NCI-H226 (cell line): ENCODE data around the gene AP3D1.
"Not testable (repeated sequence)": the region's sequence is repeated elsewhere in the genome, so short reads cannot be mapped to it uniquely, and the experiment has no call there.

Experiments used
- DNase-seq: peaks from one replicate; pipeline ENCODE4 v3.0.0-alpha.2; 2015

AP3D1 gene

GRCh38 chr19:2149980-2150793 lies 1.2 kb downstream of the AP3D1 start:
- no peak for DNase-seq

- no peak for DNase-seq
Measured at GRCh38 chr19:2148482-2149135, 2.8 kb downstream of the AP3D1 start.

- no peak for DNase-seq
Measured at GRCh38 chr19:2145831-2146241, 5.5 kb downstream of the AP3D1 start.

GRCh38 chr19:2144190-2144589 lies 7.2 kb downstream of the AP3D1 start:
- DNase-seq: no peak

GRCh38 chr19:2142173-2142829 lies 9.1 kb downstream of the AP3D1 start:
- no peak for DNase-seq

GRCh38 chr19:2140138-2140569 lies 11.2 kb downstream of the AP3D1 start:
- no peak for DNase-seq

- DNase-seq: no peak
Measured at GRCh38 chr19:2139385-2140137, 11.8 kb downstream of the AP3D1 start.

- DNase-seq: no peak
Measured at GRCh38 chr19:2138061-2138728, 13.2 kb downstream of the AP3D1 start.

- no peak for DNase-seq
Measured at GRCh38 chr19:2136796-2137195, 14.6 kb downstream of the AP3D1 start.

- DNase-seq: no peak
Measured at GRCh38 chr19:2135474-2136402, 15.6 kb downstream of the AP3D1 start.

GRCh38 chr19:2132731-2133490 lies 18.5 kb downstream of the AP3D1 start:
- DNase-seq: no peak

- DNase-seq: no peak
Measured at GRCh38 chr19:2132191-2132590, 19.2 kb downstream of the AP3D1 start.

GRCh38 chr19:2131012-2131975 lies 20.1 kb downstream of the AP3D1 start:
- DNase-seq: not testable (repeated sequence)

GRCh38 chr19:2129892-2130770 lies 21.2 kb downstream of the AP3D1 start:
- no peak for DNase-seq

- DNase-seq: no peak
Measured at GRCh38 chr19:2129486-2129885, 21.9 kb downstream of the AP3D1 start.

GRCh38 chr19:2129022-2129421 lies 22.3 kb downstream of the AP3D1 start:
- DNase-seq: no peak

- DNase-seq: not testable (repeated sequence)
Measured at GRCh38 chr19:2128252-2128651, 23.1 kb downstream of the AP3D1 start.

GRCh38 chr19:2127758-2128157 lies 23.6 kb downstream of the AP3D1 start:
- no peak for DNase-seq
